Liver (tissue), 3 donors: ENCODE results near the gene CPSF4L.

Experiments
- CTCF ChIP-seq: fragments of 150-350 bp; IDR thresholded peaks from 2 replicates; pipeline ENCODE4 v1.5.1; 2017; ENCODE audit warnings: improper control_type of control experiment, low read depth, low read length; ENCODE audit not compliant: missing input control
- EGR1 ChIP-seq, 2 donors: IDR thresholded peaks; 2 replicates each; pipeline ENCODE4 v1.6.1; 2016 to 2018; ENCODE audit warnings: antibody characterized with exemption in 2 of 2, low read depth in 2 of 2
- JUND ChIP-seq, 2 donors: IDR thresholded peaks; 2 replicates each; pipeline ENCODE4 v1.6.1; 2016; ENCODE audit warnings: antibody characterized with exemption in 2 of 2
- RAD21 ChIP-seq, 2 donors: IDR thresholded peaks; 2 replicates each; pipeline ENCODE4 v1.6.1; 2016; ENCODE audit warnings: antibody characterized with exemption in 2 of 2, mild to moderate bottlenecking in 2 of 2
- REST ChIP-seq: IDR thresholded peaks from 2 replicates; pipeline ENCODE4 v1.6.1; 2016; ENCODE audit warnings: antibody characterized with exemption, mild to moderate bottlenecking
- SP1 ChIP-seq: IDR thresholded peaks from 2 replicates; pipeline ENCODE4 v1.6.1; 2018; ENCODE audit warnings: antibody characterized with exemption, mild to moderate bottlenecking
- YY1 ChIP-seq: IDR thresholded peaks from 2 replicates; pipeline ENCODE4 v1.6.1; 2016; ENCODE audit warnings: antibody characterized with exemption, mild to moderate bottlenecking
- ZBTB33 ChIP-seq: IDR thresholded peaks from 2 replicates; pipeline ENCODE4 v1.6.1; 2016; ENCODE audit warnings: antibody characterized with exemption
- donor health status: healthy.
- donor health status: healthy.

GRCh38 chr17:73293031-73293430 is 31.4 kb upstream of the CPSF4L start:
- TF ChIP-seq JUND (IDR thresholded peaks at IDR 0.05) (no peak), SP1 (no peak), RAD21 (IDR thresholded peaks at IDR 0.05) (no peak), YY1 (no peak), REST (no peak), CTCF (no peak), EGR1 (IDR thresholded peaks at IDR 0.05; ENCODE audit: low read depth in 2 of 2) (no peak), ZBTB33 (no peak)
